Measurements from ENCODE around the gene C1orf167. TPM values are rescaled to one million over a fixed set of nuclear protein-coding genes. Genes with fewer than 3 reads are reported as not detected.

C1orf167 gene
- total and polyA plus RNA-seq, 10 of the 15 experiments (the other 5 are each of a cell fraction or from before 2014, with no cell fraction given): 0.17 to 0.31 TPM; not detected in 8

DNA sequence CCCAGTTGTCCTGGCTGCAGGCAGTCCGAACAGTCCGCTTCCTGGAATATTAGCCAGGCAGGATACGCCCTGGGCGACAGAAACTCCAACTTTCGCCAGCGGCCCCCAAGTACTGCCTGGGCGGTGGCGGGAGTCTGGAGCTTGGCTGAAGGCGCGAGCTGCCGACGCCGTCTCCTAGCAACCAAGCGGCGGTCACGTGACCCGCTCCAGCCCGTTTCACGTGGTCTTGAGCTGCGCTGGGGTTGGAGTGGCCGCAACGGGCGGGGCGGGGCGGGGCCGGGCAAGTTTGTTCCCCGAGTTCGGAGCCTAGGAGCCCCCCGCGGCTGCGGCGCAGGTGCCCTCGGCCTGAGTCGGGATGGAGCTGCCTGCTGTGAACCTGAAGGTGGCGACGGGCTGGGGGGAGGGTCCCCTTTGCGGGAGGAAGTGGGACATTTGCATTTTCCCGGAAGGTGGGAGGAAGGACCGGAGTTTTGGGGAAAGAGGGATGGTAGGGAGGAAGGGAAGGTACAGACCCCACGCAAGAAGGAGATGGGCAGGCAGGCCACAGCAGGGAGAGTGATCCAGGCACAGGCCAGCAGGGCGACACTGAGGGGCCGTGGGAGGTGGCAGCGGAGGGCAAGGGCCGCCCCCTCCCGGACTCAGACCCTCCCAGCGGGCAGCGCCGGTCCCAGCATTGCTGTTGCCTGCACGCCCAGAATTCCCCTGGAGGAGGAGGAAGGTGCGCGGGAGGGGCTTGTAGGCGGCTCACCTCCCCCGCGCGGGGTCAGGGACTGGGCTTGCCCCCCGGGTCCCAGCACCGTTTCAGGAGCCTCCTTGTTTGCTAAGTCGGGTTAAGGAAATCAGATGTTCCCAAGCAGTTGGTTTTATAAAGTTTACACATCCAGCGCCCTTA is 25.9 kb upstream of the C1orf167 start, which contains the start of gene AGTRAP (continued):
- TF ChIP-seq ZBTB4 (CRISPR knock-in tag; IDR thresholded peaks at IDR 0.05) (peak; percentile 91), SIX5 (IDR thresholded peaks at IDR 0.05; ENCODE audit: low read depth, low read length, severe bottlenecking) (peak; percentile 20), SUPT20H (IDR thresholded peaks at IDR 0.05; ENCODE audit: borderline replicate concordance, control insufficient read depth, low read depth, low read length) (no peak), PML (IDR thresholded peaks at IDR 0.05; ENCODE audit: low read length) (no peak), NR2C2 (IDR thresholded peaks at IDR 0.05; ENCODE audit: borderline replicate concordance, control insufficient read depth, insufficient read length, low read depth) (no peak), FOXK2 (IDR thresholded peaks at IDR 0.05) (no peak), HDAC2 (IDR thresholded peaks at IDR 0.05) (no peak), ATF3 (IDR thresholded peaks at IDR 0.05; ENCODE audit: borderline replicate concordance, extremely low read depth, low read depth, low read length) (peak; percentile 87), RELA (IDR thresholded peaks at IDR 0.05; ENCODE audit: borderline replicate concordance, partially characterized antibody) (peak; percentile 30), ATF7 (IDR thresholded peaks at IDR 0.05; ENCODE audit: low read depth) (no peak), SP1 (IDR thresholded peaks at IDR 0.05; ENCODE audit: low read depth, low read length) (peak; percentile 7), RB1 (IDR thresholded peaks at IDR 0.05; ENCODE audit: borderline replicate concordance) (peak; percentile 82; the same call in 1 of the 2 replicates), EP300 (IDR thresholded peaks at IDR 0.05; ENCODE audit: borderline replicate concordance in 1 of 2, control insufficient read depth in 1 of 2, low read depth in 2 of 2, low read length in 2 of 2) (no peak), ASH2L (IDR thresholded peaks at IDR 0.05; ENCODE audit: borderline replicate concordance, low read depth) (no peak)
- TF ChIP-seq, protein P1, sequence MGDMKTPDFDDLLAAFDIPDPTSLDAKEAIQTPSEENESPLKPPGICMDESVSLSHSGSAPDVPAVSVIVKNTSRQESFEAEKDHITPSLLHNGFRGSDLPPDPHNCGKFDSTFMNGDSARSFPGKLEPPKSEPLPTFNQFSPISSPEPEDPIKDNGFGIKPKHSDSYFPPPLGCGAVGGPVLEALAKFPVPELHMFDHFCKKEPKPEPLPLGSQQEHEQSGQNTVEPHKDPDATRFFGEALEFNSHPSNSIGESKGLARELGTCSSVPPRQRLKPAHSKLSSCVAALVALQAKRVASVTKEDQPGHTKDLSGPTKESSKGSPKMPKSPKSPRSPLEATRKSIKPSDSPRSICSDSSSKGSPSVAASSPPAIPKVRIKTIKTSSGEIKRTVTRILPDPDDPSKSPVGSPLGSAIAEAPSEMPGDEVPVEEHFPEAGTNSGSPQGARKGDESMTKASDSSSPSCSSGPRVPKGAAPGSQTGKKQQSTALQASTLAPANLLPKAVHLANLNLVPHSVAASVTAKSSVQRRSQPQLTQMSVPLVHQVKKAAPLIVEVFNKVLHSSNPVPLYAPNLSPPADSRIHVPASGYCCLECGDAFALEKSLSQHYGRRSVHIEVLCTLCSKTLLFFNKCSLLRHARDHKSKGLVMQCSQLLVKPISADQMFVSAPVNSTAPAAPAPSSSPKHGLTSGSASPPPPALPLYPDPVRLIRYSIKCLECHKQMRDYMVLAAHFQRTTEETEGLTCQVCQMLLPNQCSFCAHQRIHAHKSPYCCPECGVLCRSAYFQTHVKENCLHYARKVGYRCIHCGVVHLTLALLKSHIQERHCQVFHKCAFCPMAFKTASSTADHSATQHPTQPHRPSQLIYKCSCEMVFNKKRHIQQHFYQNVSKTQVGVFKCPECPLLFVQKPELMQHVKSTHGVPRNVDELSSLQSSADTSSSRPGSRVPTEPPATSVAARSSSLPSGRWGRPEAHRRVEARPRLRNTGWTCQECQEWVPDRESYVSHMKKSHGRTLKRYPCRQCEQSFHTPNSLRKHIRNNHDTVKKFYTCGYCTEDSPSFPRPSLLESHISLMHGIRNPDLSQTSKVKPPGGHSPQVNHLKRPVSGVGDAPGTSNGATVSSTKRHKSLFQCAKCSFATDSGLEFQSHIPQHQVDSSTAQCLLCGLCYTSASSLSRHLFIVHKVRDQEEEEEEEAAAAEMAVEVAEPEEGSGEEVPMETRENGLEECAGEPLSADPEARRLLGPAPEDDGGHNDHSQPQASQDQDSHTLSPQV (IDR thresholded peaks at IDR 0.05): no peak
- TF ChIP-seq, protein P2, sequence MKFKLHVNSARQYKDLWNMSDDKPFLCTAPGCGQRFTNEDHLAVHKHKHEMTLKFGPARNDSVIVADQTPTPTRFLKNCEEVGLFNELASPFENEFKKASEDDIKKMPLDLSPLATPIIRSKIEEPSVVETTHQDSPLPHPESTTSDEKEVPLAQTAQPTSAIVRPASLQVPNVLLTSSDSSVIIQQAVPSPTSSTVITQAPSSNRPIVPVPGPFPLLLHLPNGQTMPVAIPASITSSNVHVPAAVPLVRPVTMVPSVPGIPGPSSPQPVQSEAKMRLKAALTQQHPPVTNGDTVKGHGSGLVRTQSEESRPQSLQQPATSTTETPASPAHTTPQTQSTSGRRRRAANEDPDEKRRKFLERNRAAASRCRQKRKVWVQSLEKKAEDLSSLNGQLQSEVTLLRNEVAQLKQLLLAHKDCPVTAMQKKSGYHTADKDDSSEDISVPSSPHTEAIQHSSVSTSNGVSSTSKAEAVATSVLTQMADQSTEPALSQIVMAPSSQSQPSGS (IDR thresholded peaks at IDR 0.05; ENCODE audit: low read length): no peak
